Smooth muscle cell (in vitro differentiated cells): ENCODE results near the gene CHST9. TPM values are rescaled to one million over a fixed set of nuclear protein-coding genes. Genes with fewer than 3 reads are reported as not detected.

Experiments
- DNase-seq: peaks from one replicate; lab custom pipeline; 2025; ENCODE audit not compliant: unreplicated experiment; lab: John Stamatoyannopoulos, UW
- H2AFZ ChIP-seq: fragments of 200-600 bp; sonication (generic); 2 replicates; pipeline ENCODE4 v1.6.0; 2016; ENCODE audit warnings: antibody characterized with exemption, low read depth, mild to moderate bottlenecking
- H3F3A ChIP-seq: fragments of 200-600 bp; sonication (generic); 2 replicates; pipeline ENCODE4 v1.6.0; 2017; ENCODE audit warnings: antibody characterized with exemption, low read depth
- H3K27ac ChIP-seq: fragments of 200-600 bp; sonication (generic); 2 replicates; pipeline ENCODE4 v1.5.1; 2016; ENCODE audit warnings: low read depth, mild to moderate bottlenecking
- H3K27me3 ChIP-seq: fragments of 200-600 bp; sonication (generic); 2 replicates; pipeline ENCODE4 v1.6.1; 2016; ENCODE audit warnings: low read depth, mild to moderate bottlenecking
- H3K36me3 ChIP-seq: fragments of 200-600 bp; sonication (generic); 2 replicates; pipeline ENCODE4 v1.5.1; 2016; ENCODE audit warnings: low read depth
- H3K4me1 ChIP-seq: fragments of 200-600 bp; sonication (generic); 2 replicates; pipeline ENCODE4 v1.5.1; 2016; ENCODE audit warnings: low read depth
- H3K4me2 ChIP-seq: fragments of 200-600 bp; sonication (generic); 2 replicates; pipeline ENCODE4 v1.6.0; 2016; ENCODE audit warnings: mild to moderate bottlenecking
- H3K4me3 ChIP-seq: fragments of 200-600 bp; sonication (generic); 2 replicates; pipeline ENCODE4 v1.5.1; 2016; ENCODE audit warnings: mild to moderate bottlenecking
- H3K79me2 ChIP-seq: fragments of 200-600 bp; sonication (generic); 2 replicates; pipeline ENCODE4 v1.6.0; 2016; ENCODE audit warnings: low read depth, mild to moderate bottlenecking
- H3K9ac ChIP-seq: fragments of 200-600 bp; sonication (generic); 2 replicates; pipeline ENCODE4 v1.6.0; 2016; ENCODE audit warnings: low read depth
- H3K9me3 ChIP-seq: fragments of 200-600 bp; sonication (generic); replicated peaks from 2 replicates; pipeline ENCODE4 v1.5.1; 2016; ENCODE audit warnings: low read depth
- H4K20me1 ChIP-seq: fragments of 200-600 bp; sonication (generic); 2 replicates; pipeline ENCODE4 v1.6.0; 2016; ENCODE audit warnings: low read depth
- WGBS: methylation state at CpG from one replicate; pipeline ENCODE4 v1.1.7; 2016; ENCODE audit warnings: low lambda C conversion rate; 5-methylcytosine and 5-hydroxymethylcytosine counted together
- polyA plus RNA-seq: library from polyadenylated mRNA; unstranded; fragments of >200 nt; fragmentation: Nextera tagmentation; extraction: Ambion mirVana; gene quantifications from 2 replicates; pipeline ENCODE4 v1.2.1, GENCODE V29; 2016
- total RNA-seq: library from RNA; depleted of rRNA; stranded (reverse); fragments of >200 nt; gene quantifications from 2 replicates; pipeline ENCODE4 v1.2.3, GENCODE V29; 2014
- TF ChIP-seq, protein P1 (sequence below): fragments of 200-600 bp; sonication (generic); IDR thresholded peaks from 2 replicates; pipeline ENCODE4 v1.5.1; 2017; ENCODE audit warnings: borderline replicate concordance, mild to moderate bottlenecking, antibody characterized with exemption; ENCODE audit not compliant: insufficient read depth, poor library complexity, severe bottlenecking

Gene CHST9
- total and polyA plus RNA-seq, 2 experiments from 2014 or later, result not detected

DNA sequence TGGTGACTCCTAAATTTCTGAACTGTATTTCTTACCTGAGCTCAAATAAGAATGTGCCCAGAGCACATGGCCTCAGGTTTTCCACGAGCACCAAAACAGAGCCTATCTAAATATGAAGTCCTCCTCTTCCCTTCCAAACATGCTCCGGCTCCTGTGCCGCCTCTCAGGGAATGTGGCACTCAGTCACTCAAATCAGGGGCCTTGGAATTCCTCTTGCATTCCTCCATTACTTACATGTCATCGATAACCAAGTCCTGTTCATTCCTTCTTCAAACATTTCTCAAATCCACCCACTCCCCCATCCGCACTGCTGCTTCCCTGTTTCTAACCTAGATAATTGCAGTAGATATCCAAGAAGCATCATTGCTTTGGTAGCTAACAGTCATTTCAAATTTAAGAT is 151.4 kb downstream of the CHST9 start:
- DNase-seq, result no peak
- Histone ChIP-seq H3K4me1 (no peaks in the 10 kb centered on the region), H3F3A (no peaks in the 10 kb centered on the region), H3K27ac (no peak overlapping the region), H2AFZ (no peak overlapping the region), H3K79me2 (no peaks in the 10 kb centered on the region), H3K36me3 (no peaks in the 10 kb centered on the region), H3K9ac (no peak overlapping the region), H4K20me1 (no peaks in the 10 kb centered on the region), H3K9me3 (no peaks in the 10 kb centered on the region), H3K4me3 (no peak overlapping the region), H3K27me3 (no peaks in the 10 kb centered on the region), H3K4me2 (no peak overlapping the region)
- TF ChIP-seq, protein P1, sequence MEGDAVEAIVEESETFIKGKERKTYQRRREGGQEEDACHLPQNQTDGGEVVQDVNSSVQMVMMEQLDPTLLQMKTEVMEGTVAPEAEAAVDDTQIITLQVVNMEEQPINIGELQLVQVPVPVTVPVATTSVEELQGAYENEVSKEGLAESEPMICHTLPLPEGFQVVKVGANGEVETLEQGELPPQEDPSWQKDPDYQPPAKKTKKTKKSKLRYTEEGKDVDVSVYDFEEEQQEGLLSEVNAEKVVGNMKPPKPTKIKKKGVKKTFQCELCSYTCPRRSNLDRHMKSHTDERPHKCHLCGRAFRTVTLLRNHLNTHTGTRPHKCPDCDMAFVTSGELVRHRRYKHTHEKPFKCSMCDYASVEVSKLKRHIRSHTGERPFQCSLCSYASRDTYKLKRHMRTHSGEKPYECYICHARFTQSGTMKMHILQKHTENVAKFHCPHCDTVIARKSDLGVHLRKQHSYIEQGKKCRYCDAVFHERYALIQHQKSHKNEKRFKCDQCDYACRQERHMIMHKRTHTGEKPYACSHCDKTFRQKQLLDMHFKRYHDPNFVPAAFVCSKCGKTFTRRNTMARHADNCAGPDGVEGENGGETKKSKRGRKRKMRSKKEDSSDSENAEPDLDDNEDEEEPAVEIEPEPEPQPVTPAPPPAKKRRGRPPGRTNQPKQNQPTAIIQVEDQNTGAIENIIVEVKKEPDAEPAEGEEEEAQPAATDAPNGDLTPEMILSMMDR, result no peak
- 81% methylated on average over 5 of the region's 5 CpGs for WGBS

- no peak overlapping the region for H3K27ac ChIP-seq
- H3K4me2 ChIP-seq, result no peak overlapping the region
- no peaks in the 10 kb centered on the region for H3K9me3 ChIP-seq
- no peaks in the 10 kb centered on the region for H3K79me2 ChIP-seq
- H3F3A ChIP-seq, result no peaks in the 10 kb centered on the region
- H3K36me3 ChIP-seq, result no peaks in the 10 kb centered on the region
- H3K27me3 ChIP-seq, result no peaks in the 10 kb centered on the region
- H2AFZ ChIP-seq, result no peak overlapping the region
- no peaks in the 10 kb centered on the region for H3K4me1 ChIP-seq
- no peak for DNase-seq
- H3K4me3 ChIP-seq, result no peak overlapping the region
- no peaks in the 10 kb centered on the region for H4K20me1 ChIP-seq
- WGBS, result 85% methylated on average over 9 of the region's 9 CpGs
- TF ChIP-seq, protein P1, result no peak
- no peak overlapping the region for H3K9ac ChIP-seq
Measured at GRCh38 chr18:27030421-27030820, 154.7 kb downstream of the CHST9 start.

GRCh38 chr18:27022477-27022876 is 162.6 kb downstream of the CHST9 start:
- Histone ChIP-seq H3K27me3 (no peaks in the 10 kb centered on the region), H3K9ac (no peak overlapping the region), H3K36me3 (no peaks in the 10 kb centered on the region), H3K79me2 (no peaks in the 10 kb centered on the region), H3K4me1 (no peaks in the 10 kb centered on the region), H2AFZ (peak overlapping the region; percentile 12), H4K20me1 (no peaks in the 10 kb centered on the region), H3K9me3 (no peaks in the 10 kb centered on the region), H3K4me2 (no peak overlapping the region), H3F3A (no peaks in the 10 kb centered on the region), H3K4me3 (no peak overlapping the region), H3K27ac (no peak overlapping the region)
- WGBS, result 48% methylated on average over 3 of the region's 3 CpGs
- no peak for DNase-seq
- TF ChIP-seq, protein P1, result no peak

DNA sequence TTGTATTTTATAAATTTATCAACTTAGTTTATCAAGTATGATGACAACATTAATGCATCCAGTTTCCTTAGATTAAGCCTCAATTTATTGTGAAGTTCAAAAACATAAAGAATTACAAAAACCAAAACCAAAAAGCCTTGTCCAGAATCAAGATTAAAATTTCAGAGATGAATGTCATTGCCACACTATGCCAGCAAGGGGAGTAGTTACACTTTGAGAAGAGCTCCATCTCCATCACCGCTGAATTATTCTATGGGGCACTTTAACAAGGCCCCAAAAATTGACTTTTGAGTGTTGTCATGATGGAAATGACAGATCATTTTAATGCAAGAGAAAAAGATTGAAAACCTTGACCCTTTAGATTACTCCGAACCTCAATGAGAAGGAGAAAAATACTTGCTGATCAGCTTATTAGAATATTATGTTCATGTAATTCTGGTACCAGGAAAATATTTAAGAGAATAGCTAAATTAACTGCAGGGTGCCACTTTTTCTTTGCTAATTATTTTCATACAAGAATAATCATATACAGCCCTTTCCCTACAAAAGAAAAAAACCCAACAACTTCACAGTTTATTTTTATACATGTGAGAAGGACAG is 167.1 kb downstream of the CHST9 start:
- no peak overlapping the region for H3K4me2 ChIP-seq
- WGBS, result 72% methylated on average over 2 of the region's 2 CpGs
- DNase-seq, result no peak

More for the DNA sequence above, 167.1 kb downstream of the CHST9 start:
- Histone ChIP-seq H3K27ac (no peak overlapping the region), H3K9me3 (no peaks in the 10 kb centered on the region), H3K79me2 (no peaks in the 10 kb centered on the region), H4K20me1 (no peaks in the 10 kb centered on the region), H3K4me1 (no peaks in the 10 kb centered on the region), H2AFZ (no peak overlapping the region), H3F3A (no peaks in the 10 kb centered on the region), H3K9ac (no peak overlapping the region), H3K36me3 (no peaks in the 10 kb centered on the region), H3K4me3 (no peak overlapping the region), H3K27me3 (no peaks in the 10 kb centered on the region)
- TF ChIP-seq, protein P1, result peak; percentile 60
